ENCODE results near the gene GAL3ST1.
"Not testable (repeated sequence)": the region's sequence is repeated elsewhere in the genome, so short reads cannot be mapped to it uniquely, and the experiment has no call there.

GAL3ST1 gene, protein sequence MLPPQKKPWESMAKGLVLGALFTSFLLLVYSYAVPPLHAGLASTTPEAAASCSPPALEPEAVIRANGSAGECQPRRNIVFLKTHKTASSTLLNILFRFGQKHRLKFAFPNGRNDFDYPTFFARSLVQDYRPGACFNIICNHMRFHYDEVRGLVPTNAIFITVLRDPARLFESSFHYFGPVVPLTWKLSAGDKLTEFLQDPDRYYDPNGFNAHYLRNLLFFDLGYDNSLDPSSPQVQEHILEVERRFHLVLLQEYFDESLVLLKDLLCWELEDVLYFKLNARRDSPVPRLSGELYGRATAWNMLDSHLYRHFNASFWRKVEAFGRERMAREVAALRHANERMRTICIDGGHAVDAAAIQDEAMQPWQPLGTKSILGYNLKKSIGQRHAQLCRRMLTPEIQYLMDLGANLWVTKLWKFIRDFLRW

DNA sequence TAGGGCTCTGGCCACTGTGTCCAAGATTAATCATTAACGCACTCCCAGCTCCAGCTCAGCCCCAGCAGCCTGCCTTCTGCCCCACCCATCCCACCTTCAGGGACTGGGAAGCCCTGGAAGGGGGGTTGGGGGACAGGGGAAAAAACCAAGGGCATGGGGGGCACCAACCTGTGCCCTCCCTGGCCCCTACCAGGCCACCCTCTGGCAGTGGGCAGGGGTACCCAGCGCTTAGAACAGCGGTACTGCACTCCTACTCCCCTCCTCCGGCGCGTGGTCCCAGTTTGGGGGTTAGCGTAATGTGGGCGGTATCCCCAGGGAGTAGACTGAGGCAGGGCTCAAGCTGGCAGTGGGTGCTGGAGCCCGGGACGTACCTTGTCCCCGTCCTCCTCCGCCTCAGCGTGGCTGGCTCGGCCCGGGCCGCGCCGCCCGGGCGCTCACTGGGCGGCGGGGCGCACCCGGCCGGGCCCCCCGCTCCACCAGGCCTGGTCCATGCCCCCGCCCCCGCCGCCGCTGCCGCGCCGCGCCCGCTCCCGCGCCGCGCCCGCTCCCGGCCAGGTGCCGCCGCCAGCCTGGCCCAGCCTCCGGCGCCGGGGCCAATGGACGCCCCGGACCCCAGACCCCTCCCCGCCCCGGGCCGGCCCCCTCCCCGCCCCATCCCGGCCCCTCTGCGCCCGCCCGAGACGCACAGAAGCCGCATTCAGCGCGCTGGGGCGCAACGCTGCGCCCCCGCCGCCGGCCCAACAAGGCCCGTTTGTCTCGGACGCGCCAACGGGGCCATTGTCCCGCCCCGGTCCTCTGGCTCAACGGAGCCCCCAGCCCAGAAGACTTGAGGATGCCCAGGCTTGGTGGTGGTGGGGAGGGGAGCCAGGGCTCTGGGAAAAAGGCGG is at the start of gene GAL3ST1:
Gene GAL3ST1, minus strand, starts transcription at position 571 of the 887 bp plus-strand sequence. CDS start 17,273 bp downstream, outside the sequence.
- in situ Hi-C loops (cut with HindIII; ENCODE audit: low sequenced_read_pairs) = no loop called here

DNA sequence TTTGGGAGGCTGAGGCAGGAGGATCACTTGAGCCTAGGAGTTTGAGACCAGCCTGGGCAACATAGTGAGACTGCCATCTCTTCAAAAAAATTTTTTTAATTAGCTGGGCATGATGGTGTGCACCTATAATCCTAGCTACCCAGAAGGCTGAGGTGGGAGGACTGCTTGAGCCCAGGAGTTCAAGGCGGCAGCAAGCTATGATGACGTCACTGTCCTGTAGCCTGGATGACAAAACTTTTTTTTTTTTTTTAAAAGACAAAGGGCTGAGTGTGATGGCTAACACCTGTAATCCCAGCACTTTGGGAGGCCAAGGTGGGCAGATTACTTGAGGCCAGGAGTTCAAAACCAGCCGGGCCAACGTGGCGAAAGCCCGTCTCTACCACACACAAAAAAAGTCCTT is 45.4 kb upstream of the GAL3ST1 start:
- in situ Hi-C loops (cut with HindIII; ENCODE audit: low sequenced_read_pairs) = not testable (repeated sequence)

DNA sequence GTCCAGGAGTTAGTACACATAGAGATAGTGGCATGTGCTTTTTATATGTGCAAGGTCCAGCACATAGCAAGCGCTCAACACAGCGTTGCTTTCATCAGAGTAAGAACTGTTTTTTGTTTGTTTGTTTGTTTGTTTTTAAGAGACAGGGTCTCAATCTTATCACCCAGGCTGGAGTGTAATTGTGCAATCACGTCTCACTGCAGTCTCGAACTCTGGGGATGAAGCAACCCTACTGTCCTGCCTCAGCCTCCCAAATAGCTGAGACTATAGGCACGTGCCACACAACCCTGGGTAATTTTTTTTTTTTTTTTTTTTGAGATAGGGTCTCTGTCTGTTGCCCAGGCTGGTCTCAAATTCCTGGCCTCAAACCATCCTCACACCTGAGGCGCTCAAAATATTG is 43.4 kb upstream of the GAL3ST1 start:
- in situ Hi-C loops (cut with HindIII; ENCODE audit: low sequenced_read_pairs) = no loop called here

DNA sequence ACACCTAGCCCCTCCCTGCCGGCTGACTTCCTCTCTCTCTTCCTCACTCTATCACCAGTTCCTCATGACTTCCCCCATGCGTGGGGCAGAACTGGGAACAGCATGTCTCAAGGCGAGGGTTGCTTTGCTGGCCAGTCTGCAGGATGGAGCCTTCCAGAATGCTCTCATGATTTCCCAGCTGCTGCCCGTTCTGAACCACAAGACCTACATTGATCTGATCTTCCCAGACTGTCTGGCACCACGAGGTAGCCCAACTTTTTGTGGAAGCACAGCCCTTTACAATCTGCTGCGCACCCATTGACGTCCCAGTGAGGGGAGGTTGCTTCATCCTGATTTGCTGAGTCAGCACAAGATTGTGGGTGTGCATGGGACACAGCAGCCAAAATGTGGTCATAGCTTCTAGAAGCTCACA is 41.1 kb upstream of the GAL3ST1 start:
- in situ Hi-C loops (cut with HindIII; ENCODE audit: low sequenced_read_pairs) = no loop called here

DNA sequence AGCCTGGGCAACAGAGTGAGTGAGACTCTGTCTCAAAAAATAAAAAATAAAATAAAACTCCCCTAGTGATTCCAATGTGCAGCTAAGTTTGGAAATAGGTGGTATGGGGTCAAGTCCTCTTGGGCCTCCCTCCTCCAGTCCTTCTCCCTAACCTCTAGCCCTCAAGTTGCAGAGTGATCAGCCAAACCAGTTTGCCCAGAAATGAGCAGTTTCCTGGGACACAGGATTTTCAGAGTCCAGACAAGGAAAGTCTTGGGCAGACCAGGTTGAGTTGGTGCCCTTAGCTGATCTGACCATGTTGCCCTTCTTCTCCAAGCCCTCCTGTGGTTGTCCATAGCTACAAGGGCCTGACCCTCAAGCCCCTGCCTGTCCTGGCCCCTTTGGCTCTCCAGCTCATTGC is 40.4 kb upstream of the GAL3ST1 start:
- in situ Hi-C loops (cut with HindIII; ENCODE audit: low sequenced_read_pairs) = no loop called here

DNA sequence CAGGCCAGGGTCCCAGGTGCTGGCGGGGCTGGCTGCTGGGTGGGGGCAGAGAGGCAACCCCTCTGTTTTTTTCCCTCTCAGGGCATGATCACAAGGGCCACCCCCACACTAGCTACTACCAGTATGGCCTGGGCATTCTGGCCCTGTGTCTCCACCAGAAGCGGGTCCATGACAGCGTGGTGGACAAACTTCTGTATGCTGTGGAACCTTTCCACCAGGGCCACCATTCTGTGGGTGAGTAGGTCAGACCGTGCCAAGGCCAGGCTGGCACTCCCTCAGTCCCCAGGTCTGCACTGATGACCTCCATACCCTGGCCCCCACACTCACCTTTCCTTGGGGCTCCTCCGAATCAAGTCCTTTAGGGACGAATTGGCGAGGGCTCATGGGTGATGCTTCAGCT is 39.8 kb upstream of the GAL3ST1 start:
- in situ Hi-C loops (cut with HindIII; ENCODE audit: low sequenced_read_pairs) = no loop called here

DNA sequence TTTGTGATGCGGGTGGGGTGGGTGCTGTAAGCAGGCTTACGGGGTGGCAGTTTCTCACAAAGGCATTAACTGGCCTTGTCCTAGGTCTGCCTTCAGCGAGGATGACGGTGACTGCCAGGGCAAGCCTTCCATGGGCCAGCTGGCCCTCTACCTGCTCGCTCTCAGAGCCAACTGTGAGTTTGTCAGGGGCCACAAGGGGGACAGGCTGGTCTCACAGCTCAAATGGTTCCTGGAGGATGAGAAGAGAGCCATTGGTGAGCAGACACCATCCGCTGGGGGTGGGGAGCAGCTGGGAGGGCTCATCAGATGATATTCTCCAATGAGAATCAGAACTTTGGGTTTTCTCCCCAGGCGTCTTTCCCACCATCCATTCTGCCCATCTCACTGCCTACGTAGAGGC is 38.3 kb upstream of the GAL3ST1 start:
- in situ Hi-C loops (cut with HindIII; ENCODE audit: low sequenced_read_pairs) = no loop called here

DNA sequence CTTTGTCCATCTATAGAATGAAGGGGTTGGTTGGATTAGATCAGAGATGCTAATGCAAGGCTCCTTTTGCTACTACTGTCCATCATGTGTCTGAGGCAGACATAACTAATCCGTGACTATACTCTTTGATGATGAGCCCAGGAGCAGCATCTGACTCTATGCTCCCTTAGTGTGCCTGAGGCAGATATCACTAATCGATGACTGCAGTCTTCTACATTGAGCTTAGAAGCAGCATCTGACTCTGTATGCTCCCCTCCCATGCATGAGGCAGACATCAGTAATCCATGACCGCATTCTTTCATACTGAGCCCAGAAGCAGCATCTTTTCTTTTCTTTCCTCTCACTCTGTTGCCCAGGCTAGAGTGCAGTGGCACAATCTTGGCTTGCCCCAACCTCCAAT is 36.7 kb upstream of the GAL3ST1 start:
- in situ Hi-C loops (cut with HindIII; ENCODE audit: low sequenced_read_pairs) = no loop called here

DNA sequence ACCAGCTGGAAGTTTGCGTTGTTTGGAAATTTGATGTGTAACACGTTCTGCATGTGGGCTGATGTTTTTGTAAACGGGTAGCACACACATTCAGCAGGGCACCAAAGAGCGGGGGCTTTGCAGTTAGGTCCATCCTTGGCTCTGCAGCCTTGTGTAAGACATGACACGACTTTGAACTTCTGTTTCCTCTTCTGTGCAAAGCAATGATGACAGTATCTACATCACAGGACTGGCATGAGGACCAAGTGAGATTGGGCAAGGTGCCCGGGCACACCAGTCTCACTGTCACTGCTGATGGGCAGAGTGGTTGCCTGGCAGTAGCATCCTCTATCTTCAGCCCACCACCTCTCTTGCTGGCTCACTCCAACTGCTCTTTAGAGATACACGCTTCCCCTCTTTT is 35.8 kb upstream of the GAL3ST1 start:
- in situ Hi-C loops (cut with HindIII; ENCODE audit: low sequenced_read_pairs) = no loop called here

DNA sequence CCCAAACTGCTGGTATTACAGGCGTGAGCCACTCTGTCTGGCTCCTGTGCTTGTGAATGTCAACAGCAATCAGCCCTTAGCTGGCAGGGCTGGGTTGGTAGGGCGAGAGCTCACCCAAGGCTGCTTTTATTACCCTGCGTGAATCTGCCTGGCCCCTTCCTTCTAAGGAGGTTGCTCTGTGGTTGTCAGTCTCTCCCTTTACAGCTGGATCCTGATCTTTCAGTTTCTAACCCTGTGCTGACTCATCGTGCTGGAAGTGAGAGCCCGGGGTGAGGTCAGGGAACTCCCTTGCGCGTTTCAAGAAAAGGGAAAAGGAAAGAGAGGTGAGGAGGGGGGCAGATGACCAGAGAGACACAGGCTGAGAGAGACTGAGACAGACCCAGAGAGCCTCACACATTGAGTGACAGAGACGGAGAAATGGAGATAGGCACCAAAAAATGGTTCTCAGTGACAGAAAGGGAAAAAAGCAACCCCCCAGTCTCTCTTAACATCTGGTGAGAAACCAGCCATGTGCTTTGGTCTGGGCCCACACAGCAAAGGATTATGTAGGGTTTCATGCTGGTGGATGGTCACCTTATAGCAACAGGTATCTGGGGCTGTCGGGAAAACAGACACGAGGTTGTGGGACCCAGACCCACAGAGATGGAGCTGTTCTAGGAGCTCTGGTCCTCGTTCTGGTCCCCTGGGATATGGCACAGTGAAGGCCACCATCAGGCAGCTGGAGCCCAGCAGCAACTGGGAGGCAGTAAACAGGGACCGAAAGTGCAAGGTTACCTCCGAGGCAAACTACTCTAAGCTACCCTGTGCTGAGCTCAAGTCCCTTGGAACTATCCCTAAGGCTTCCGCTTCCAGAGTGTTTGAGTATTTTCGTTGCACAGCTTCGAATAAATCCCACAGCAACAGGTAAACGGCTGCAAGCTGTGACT is 35.1 kb upstream of the GAL3ST1 start:
- in situ Hi-C loops (cut with HindIII; ENCODE audit: low sequenced_read_pairs) = no loop called here

DNA sequence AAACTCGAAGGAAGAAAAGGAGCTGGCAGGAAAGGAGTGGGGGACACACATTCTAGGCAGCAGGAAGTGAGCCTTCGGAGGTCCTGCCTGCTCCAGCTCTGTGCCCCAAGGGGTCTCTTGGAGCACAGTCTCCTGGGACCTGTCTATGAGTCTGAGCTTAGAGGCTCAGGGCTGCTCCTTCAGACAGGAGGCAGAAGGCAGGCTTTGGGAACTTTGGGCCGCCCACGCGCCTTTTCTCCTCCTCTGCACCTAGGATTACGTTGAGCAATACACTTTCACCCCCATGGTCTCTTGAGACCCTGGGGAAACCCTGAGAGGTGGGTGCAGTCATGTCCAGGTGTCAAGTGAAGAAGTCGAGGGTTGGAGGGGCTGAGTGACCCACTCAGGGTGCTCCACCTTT is 33.5 kb upstream of the GAL3ST1 start:
- in situ Hi-C loops (cut with HindIII; ENCODE audit: low sequenced_read_pairs) = no loop called here

DNA sequence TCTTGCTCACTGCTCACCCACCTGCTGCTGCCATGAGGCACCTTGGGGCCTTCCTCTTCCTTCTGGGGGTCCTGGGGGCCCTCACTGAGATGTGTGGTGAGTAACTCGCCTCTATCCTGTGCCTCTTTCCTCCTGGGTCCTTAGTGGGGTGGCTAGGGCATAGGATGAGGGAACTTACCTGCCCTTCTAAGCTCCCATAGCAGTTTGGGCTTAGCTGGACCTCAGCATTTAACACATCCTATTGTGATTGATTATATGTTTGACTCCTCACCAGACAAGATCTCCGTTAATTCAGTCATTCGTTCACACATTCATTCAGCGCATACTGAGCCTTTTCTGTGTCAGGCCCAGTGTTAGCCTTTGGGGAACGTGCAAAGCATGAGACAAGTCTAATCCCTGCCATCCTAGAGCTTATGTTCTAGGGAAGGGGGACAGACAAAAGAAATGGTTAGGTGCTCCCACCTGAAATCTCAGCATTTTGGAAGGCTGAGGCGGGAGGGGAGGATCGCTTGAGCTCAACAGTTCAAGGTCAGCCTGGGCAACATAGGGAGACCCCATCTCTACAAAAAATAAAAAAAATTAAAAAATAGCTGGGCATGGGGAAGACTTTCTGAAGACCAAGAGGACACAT is 33.0 kb upstream of the GAL3ST1 start:
- in situ Hi-C loops (cut with HindIII; ENCODE audit: low sequenced_read_pairs) = no loop called here

DNA sequence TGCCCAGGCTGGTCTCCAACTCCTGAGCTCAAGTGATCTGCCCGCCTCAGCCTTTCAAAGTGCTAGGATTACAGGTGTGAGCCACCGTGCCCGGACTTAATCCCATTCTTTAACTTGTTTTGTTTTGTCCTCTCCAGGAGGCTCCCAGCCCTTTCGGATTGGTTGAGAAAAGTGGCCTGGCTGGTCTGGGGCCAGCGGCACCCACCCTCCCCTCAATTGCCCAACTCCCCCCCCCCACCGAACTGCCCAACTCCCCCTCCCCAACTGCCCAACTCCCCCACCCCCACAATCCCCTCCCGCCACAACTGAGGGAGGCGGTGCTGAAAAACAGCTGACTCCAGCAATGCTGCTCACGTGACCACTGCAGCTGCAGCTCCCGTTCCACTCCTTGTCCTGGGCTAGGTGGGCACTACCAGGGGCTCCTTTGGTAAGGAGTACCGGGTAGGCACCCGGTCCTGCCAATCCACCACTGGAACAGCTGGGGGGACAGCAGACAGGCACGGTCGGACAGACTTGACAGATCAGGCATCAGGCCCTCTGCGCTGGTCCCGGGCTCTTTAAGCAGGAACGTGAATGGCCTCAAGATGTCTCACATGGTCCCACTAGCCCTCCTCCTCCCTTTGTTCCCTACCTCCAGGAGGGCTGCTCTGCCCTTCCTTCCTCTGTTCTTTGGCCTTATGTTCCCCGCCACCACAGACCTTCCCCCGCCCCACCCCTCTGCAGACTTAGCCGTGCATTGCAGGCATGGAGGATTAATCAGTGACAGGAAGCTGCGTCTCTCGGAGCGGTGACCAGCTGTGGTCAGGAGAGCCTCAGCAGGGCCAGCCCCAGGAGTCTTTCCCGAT is 32.2 kb upstream of the GAL3ST1 start, which contains the start of gene TCN2:
Gene TCN2, plus strand, starts transcription at position 720 of the 845 bp plus-strand sequence. CDS start 158 bp downstream, outside the sequence.
- in situ Hi-C loops (cut with HindIII; ENCODE audit: low sequenced_read_pairs) = no loop called here

DNA sequence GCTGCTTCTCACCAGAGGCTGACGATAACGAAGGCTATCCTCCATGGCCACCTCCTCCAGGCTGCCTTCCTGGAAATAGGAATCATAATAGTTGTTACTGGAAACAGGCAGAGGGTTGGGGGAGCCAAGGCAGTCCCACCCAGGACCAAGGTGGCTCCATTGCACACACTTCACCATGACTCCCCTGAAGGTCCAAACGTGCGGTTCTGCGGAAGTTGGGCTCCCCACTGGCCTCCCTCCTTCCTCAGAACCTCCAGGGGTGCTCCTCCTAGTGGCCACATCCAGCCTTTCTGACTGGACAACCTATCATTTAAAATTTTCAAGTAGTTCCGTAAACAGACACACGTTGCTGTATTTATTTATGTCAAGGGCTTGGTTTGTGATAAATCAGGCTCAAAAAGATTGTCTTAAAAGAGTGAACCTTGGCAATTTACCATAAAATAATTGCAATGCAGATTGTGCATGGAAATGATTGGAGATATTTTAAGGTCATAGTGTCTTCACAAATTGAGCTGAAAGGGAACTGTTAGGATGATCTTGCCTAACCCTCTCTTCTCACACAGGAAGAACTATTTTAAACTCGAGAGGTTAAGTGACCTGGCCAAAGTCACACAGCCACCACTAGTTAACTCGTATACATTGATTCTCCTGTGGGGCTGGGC is 31.1 kb upstream of the GAL3ST1 start:
- in situ Hi-C loops (cut with HindIII; ENCODE audit: low sequenced_read_pairs) = no loop called here

DNA sequence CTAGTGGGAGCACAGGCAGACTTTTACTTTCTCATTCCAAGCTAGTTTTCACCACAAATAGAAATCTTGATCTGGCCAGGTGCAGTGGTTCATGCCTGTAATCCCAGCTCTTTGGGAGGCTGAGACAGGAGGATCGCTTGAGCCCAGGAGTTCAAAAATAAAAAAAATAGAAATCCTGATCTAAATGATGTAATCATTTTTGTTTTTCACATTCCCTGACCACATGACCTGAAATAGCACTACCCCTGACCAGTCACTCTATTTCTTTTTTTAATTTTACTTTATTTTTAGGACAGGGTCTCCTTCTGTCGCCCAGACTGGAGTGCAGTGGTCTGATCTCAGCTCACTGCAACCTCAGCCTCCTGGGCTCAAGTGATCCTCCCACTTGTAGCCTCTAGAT is 30.3 kb upstream of the GAL3ST1 start:
- in situ Hi-C loops (cut with HindIII; ENCODE audit: low sequenced_read_pairs) = no loop called here

DNA sequence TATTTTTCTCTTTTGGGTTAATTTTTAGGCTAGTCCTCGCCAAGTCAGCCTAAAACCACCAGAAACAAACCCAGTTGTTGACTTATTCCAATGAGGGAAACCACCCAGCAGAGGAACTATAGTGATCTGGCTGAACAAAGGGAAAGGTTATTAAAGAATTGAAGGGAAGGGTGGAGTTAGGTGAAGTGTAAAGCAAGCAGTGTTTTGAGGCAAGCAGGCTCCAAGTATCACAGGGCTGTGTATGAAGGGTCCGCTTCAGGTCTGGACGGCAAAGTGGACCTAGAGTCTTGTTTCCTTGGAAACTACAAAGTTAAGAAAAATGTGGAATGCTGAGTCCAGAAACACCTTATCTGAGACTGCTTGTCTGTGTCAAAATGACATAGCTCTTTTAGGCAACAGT is 29.3 kb upstream of the GAL3ST1 start:
- in situ Hi-C loops (cut with HindIII; ENCODE audit: low sequenced_read_pairs) = no loop called here

DNA sequence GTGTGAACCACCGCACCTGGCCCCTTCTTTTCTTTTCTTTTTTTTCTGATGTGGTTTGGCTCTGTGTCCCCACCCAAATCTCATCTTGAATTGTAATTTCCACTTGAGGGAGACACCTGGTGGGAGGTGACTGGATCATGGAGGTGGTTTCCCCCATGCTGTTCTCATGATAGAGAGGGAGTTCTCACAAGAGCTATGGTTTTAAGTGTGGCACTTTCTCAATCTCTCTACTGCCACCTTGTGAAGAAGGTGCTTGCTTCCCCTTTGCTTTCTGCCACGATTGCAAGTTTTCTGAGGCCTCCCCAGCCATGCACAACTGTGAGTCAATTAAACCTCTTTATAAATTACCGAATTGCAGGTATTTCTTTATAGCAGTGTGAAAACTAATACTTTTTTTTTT is 27.6 kb upstream of the GAL3ST1 start:
- in situ Hi-C loops (cut with HindIII; ENCODE audit: low sequenced_read_pairs) = no loop called here

DNA sequence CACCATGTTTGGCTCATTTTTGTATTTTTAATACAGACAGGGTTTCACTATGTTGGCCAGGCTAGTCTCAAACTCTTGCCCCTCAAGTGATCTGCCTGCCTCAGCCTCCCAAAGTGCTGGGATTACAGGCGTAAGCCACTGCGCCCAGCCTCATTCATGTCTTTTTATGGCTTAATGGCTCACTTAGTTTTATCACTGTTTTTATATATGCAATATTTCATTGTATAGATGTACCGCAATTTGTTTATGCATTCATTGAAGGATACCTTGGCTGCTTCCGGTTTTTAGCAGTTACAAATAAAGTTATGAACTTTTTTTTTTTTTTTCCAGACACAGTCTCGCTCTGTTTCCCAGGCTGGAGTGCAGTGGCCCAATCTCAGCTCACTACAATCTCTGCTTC is 27.0 kb upstream of the GAL3ST1 start:
- in situ Hi-C loops (cut with HindIII; ENCODE audit: low sequenced_read_pairs) = no loop called here

DNA sequence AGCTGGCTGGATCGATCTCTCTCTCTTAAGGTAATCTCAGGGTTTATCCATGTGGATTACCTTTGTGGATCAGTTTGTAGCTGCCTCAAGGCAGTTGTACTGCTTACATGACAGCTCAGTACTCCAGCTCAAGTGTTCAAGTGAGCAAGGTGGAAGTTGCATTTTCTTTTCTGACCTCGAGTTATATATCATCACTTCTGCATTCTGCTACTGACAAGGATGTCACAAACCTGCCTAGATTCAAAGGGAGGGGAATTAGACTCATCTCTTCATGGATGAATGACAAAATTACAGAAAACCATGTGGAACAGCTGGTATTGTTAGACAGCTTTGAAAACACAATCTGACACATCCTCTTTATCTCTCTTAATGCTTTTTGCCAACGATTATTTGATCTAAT is 26.5 kb upstream of the GAL3ST1 start:
- in situ Hi-C loops (cut with HindIII; ENCODE audit: low sequenced_read_pairs) = no loop called here
